ENCODE measurements around the gene LCE2A.

Gene LCE2A

GRCh38 chr1:152743371-152744145 is 45.4 kb downstream of the LCE2A start:
- FAIRE-seq = no peak

GRCh38 chr1:152745289-152745704 is 47.2 kb downstream of the LCE2A start:
- FAIRE-seq = no peak

DNA sequence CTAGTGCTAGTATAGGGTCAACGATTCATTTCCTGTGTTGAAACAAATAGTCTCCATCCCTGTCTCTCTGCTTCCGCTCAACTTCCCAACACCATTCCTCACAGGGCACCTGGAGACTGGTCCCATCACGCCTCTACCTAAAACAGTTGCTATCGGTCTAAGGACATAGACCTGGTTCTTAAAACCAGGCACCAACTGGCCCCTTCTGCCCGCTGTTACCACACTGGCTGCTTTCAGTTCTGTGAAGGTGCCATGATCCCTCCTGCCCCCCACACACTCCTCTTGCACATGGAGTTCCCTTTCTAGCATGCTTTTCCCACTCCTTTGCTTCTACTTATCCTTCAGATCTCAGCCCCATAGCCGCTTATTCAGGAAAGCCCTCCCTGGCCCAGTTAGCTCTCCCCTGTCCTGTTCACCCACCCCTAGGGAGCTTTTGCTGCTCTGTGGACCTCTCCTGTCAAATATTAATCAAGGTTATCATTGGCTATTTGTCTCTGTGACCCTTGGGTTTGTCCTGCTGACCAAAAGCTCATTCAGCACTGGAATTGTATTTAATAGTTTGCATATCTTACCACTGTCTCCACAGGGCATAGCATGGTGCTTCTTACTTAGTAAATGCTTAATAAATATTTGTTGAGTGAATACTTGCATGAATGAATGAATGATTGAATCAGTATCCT is 47.8 kb downstream of the LCE2A start:
- FAIRE-seq = no peak

DNA sequence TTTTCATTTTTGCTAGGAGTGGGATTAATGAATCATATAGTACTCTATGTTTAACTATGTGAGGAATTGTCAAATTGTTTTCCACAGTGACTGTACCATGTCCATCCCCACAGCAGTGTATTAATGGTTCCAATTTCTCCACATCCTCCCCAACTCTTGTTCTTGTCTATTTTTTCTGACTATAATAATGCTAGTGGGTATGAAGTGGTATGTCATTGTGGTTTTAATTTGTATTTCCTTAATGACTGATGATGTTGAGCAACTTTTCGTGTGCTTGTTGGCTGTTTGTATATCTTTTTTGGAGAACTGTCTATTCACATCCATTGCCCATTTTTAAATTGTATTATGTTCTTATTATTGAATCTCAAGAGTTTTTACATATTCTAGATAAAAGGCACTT is 49.7 kb downstream of the LCE2A start:
- FAIRE-seq = no peak
